Body of pancreas (tissue), 4 donors: ENCODE measurements around the gene ANKRD28. TPM values are rescaled to one million over a fixed set of nuclear protein-coding genes. Genes with fewer than 3 reads are reported as not detected.

Experiments
- ATAC-seq: fragments of 150-250 bp; one replicate; pipeline ENCODE4 v1.9.1; 2016
- DNase-seq, 4 donors: peaks; one replicate each; pipeline ENCODE4 v3.0.0-alpha.2; 2019
- H3K27ac ChIP-seq, 4 donors: fragments of 200-600 bp; sonication (generic); 1 replicate in 3 of 4; 2 replicates in 1 of 4; pipeline versions ENCODE4 v1.5.1 to v1.6.1; 2016 to 2019; ENCODE audit warnings: mild to moderate bottlenecking in 1 of 4, mixed read lengths in 1 of 4, moderate library complexity in 1 of 4
- H3K27me3 ChIP-seq, 2 donors: fragments of 200-600 bp; sonication (generic); one replicate each; pipeline ENCODE4 v1.6.0; 2016; ENCODE audit warnings: mild to moderate bottlenecking in 1 of 2
- H3K36me3 ChIP-seq, 2 donors: fragments of 200-600 bp; sonication (generic); replicated peaks in 1 of 2; 2 replicates each; pipeline ENCODE4 v1.5.1; 2016; ENCODE audit warnings: low read depth in 2 of 2; ENCODE audit not compliant: insufficient read depth in 1 of 2
- H3K4me1 ChIP-seq: fragments of 200-600 bp; sonication (generic); one replicate; pipeline ENCODE4 v1.6.0; 2016
- H3K4me3 ChIP-seq, 2 donors: fragments of 200-600 bp; sonication (generic); 1 replicate in 1 of 2; 2 replicates in 1 of 2; pipeline ENCODE4 v1.5.1; 2016 to 2019
- H3K9me3 ChIP-seq, 3 donors: fragments of 200-600 bp; sonication (generic); 1 replicate in 2 of 3; 2 replicates in 1 of 3; pipeline ENCODE4 v1.5.1; 2016
- CTCF ChIP-seq, 7 experiments: fragments of 450-650 bp in 4 of 7; fragments of 200-600 bp in 3 of 7; sonication (generic) in 3 of 7; IDR thresholded peaks; one replicate each; pipeline ENCODE4 v1.5.1; 2016 to 2019; ENCODE audit warnings: antibody characterized with exemption in 7 of 7
- POLR2A ChIP-seq, 3 donors: fragments of 450-650 bp; IDR thresholded peaks; one replicate each; pipeline ENCODE4 v1.6.1; 2016; ENCODE audit warnings: antibody characterized with exemption in 3 of 3, mild to moderate bottlenecking in 2 of 3
- WGBS, 2 donors: methylation state at CpG; one replicate each; pipeline ENCODE4 v1.1.5; 2017; 5-methylcytosine and 5-hydroxymethylcytosine counted together
- intact Hi-C: fragments of 100-400 bp; cut with DNase I; formaldehyde crosslinking; loops from one replicate; pipeline ENCODE4 v1.15.1; 2023
- total RNA-seq, 2 donors: library from RNA; depleted of rRNA; stranded (reverse); fragments of >200 nt; gene quantifications; one replicate each; pipeline ENCODE4 v1.1.0, GENCODE V29; 2016

The ANKRD28 gene
- total RNA-seq, 2 donors from 2014 or later, result 26.7 to 37.1 TPM

GRCh38 chr3:15783361-15783969 lies 14.3 kb downstream of the ANKRD28 start:
- Histone ChIP-seq H3K36me3 (no peaks in the 10 kb centered on the region), H3K27ac (no peak overlapping the region), H3K27me3 (no peaks in the 10 kb centered on the region), H3K4me1 (peaks cover 23% of the 10 kb centered on the region), H3K9me3 (no peaks in the 10 kb centered on the region), H3K4me3 (no peak overlapping the region)
- DNase-seq, result no peak
- ATAC-seq, result no peak
- TF ChIP-seq CTCF (IDR thresholded peaks at IDR 0.05) (no peak), POLR2A (IDR thresholded peaks at IDR 0.05) (no peak)
- 63 to 64% methylated on average over 4 of the region's 4 CpGs for WGBS, 2 donors
- intact Hi-C loops, result no loop called here

GRCh38 chr3:15782429-15782828 lies 15.3 kb downstream of the ANKRD28 start:
- TF ChIP-seq POLR2A (IDR thresholded peaks at IDR 0.05), result no peak
- no peak for TF ChIP-seq CTCF (IDR thresholded peaks at IDR 0.05)
- 85 to 93% methylated on average over 2 of the region's 2 CpGs for WGBS, 2 donors
- H3K9me3 ChIP-seq, result no peaks in the 10 kb centered on the region
- H3K4me3 ChIP-seq, result no peak overlapping the region
- DNase-seq (no peak), ATAC-seq (no peak)
- H3K27ac ChIP-seq, result no peak overlapping the region
- no peaks in the 10 kb centered on the region for H3K27me3 ChIP-seq
- H3K36me3 ChIP-seq, result no peaks in the 10 kb centered on the region
- intact Hi-C loops, result no loop called here
- peaks cover 27% of the 10 kb centered on the region for H3K4me1 ChIP-seq

- 69% methylated on average over 6 of the region's 6 CpGs for WGBS, 2 donors
- Histone ChIP-seq H3K27ac (peak overlapping the region in 3 of 4 donors; percentile 25 to 56 (median 54)), H3K4me1 (peaks cover 27% of the 10 kb centered on the region), H3K4me3 (no peak overlapping the region), H3K27me3 (no peaks in the 10 kb centered on the region), H3K36me3 (no peaks in the 10 kb centered on the region), H3K9me3 (no peaks in the 10 kb centered on the region)
- intact Hi-C loops, result no loop called here
- ATAC-seq (peak; percentile 90), DNase-seq (peak in 1 of 4 donors; percentile 10)
- no peak for TF ChIP-seq CTCF (IDR thresholded peaks at IDR 0.05)
- TF ChIP-seq POLR2A (IDR thresholded peaks at IDR 0.05), result no peak
Observed at GRCh38 chr3:15781637-15782402, 16.0 kb downstream of the ANKRD28 start.

DNA sequence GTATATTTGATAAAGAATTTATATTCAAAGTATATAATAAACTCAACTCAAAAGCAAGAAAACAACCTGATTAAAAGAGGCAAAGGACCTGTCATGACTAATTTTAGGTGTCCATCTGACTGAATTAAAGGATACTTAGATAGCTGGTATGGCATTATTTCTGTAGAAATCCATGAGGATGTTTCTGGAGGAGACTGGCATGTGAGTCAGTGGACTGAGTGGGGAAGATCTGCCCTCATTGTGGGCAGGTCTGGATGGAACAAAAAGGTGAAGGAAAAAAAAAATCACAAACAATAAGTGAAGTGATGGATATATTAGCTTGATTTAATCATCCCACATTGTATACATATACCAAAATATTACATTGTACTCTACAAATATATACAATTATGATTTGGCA lies 16.6 kb downstream of the ANKRD28 start:
- Histone ChIP-seq H3K9me3 (no peaks in the 10 kb centered on the region), H3K4me3 (no peak overlapping the region), H3K36me3 (no peaks in the 10 kb centered on the region), H3K27me3 (no peaks in the 10 kb centered on the region), H3K27ac (peak overlapping the region in 2 of 4 donors; percentile 25 to 56), H3K4me1 (peaks cover 24% of the 10 kb centered on the region)
- ATAC-seq, result no peak
- no peak for TF ChIP-seq POLR2A (IDR thresholded peaks at IDR 0.05)
- TF ChIP-seq CTCF (IDR thresholded peaks at IDR 0.05), result no peak
- no peak for DNase-seq
- intact Hi-C loops, result no loop called here
